Parietal lobe (tissue), 1 donor: Measurements from ENCODE around the gene ACSM5. TPM values are rescaled to one million over a fixed set of nuclear protein-coding genes. Genes with fewer than 3 reads are reported as not detected.

ENCODE experiments used
- total RNA-seq: library from RNA; depleted of rRNA; stranded (reverse); fragments of >200 nt; gene quantifications from one replicate; pipeline ENCODE4 v1.2.3, GENCODE V29; 2014

The ACSM5 gene, protein sequence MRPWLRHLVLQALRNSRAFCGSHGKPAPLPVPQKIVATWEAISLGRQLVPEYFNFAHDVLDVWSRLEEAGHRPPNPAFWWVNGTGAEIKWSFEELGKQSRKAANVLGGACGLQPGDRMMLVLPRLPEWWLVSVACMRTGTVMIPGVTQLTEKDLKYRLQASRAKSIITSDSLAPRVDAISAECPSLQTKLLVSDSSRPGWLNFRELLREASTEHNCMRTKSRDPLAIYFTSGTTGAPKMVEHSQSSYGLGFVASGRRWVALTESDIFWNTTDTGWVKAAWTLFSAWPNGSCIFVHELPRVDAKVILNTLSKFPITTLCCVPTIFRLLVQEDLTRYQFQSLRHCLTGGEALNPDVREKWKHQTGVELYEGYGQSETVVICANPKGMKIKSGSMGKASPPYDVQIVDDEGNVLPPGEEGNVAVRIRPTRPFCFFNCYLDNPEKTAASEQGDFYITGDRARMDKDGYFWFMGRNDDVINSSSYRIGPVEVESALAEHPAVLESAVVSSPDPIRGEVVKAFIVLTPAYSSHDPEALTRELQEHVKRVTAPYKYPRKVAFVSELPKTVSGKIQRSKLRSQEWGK
- total RNA-seq, result 0.31 TPM

DNA sequence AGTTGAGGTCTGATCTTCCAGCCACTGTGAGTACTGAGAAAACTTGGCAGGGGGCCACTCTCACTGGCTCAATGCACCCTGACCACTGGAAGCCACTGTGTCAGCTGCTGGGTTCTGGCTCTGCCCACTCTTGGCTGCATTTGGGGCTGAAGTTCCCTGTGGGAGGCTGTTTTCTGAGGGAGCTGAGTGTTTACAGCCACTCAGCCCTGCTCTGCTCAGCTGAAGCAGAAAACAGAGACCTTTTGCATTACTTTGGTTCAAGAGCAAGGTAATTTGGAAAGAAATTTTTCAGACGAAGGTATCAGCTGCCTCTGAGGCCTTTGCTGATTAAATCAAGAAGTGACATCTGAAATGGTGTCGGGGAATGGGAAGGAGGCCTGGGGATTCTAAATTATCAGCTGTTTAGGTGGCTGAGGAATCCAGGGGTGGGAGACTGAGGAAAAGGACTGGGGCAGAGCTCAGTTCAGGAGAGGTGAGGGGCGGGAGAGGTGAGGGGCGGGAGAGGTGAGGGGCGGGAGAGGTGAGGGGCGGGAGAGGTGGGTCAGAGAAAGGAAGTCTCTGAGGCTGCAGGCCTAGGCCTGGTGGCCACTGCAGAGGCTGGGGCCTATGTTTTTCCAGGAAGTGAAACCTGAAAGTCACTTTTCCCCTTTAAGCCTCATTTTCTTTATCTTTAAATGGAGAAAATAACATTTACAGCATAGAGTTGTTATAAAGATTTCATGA lies at the start of gene ACSM5:
TSS of gene ACSM5 (plus strand) at position 137 of the 723 bp plus-strand sequence. CDS start 1,951 bp downstream, outside the sequence.

DNA sequence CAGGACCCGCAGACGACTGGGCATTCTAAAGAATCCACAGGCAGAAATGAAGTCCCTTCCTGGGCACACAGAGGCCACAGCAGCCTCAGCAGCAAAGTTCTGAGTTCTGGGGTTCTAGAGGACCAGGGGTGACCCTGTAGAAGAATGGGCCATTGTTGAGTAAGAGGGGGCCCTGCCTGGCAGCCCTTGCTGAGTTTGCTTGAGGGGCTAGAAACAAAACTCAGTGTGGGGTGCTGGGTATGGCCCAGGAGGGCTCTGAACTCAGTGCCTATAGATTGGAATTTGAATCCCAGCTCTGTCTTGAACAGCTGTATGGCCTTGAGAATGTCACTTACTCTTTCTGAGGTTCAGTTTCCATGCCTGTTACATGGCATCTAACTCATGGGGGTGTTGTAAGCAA lies 4.7 kb upstream of the ACSM5 start, which contains the start of gene PDILT:
TSS of gene PDILT (minus strand) at position 101 of the 400 bp plus-strand sequence. CDS start 5,437 bp downstream, outside the sequence.

DNA sequence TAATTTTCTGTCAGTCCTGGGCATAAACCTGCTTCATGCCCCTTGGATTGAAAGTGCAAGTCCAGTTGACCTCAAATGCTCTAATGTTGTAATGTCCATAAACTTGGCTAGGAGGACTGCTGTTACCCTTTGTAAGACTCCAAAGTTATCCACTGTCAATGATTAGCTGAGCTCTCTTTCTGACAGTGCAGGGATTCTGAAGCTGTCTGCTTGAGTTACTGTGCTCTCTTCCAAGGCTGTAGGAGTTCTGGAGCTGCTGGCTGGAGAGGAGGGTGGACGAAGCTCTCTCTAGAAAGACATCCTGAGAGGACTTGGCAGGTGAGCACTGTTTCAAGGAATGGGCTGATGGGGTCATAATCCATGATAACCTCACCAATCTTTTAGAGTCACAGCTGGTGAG lies 42.0 kb downstream of the ACSM5 start, which contains the start of gene ACSM2A:
TSS of gene ACSM2A (plus strand) at position 158 of the 400 bp plus-strand sequence. CDS start 8,594 bp downstream, outside the sequence.

Other genes starting within 250 kb of the ACSM5 start
- gene GP2, start 82.0 kb upstream of the ACSM5 start, total RNA-seq, result not detected
- gene UMOD, start 56.8 kb upstream of the ACSM5 start, total RNA-seq, result not detected
- gene PDILT, start 4.8 kb upstream of the ACSM5 start, total RNA-seq, result not detected
- gene ACSM2A, start 42.0 kb downstream of the ACSM5 start, total RNA-seq, result not detected
- not detected for gene ACSM2B, start 166.8 kb downstream of the ACSM5 start, total RNA-seq